ENCODE measurements around the gene ADGB.
"Not testable (repeated sequence)": the region's sequence is repeated elsewhere in the genome, so short reads cannot be mapped to it uniquely, and the experiment has no call there.

The ADGB gene

DNA sequence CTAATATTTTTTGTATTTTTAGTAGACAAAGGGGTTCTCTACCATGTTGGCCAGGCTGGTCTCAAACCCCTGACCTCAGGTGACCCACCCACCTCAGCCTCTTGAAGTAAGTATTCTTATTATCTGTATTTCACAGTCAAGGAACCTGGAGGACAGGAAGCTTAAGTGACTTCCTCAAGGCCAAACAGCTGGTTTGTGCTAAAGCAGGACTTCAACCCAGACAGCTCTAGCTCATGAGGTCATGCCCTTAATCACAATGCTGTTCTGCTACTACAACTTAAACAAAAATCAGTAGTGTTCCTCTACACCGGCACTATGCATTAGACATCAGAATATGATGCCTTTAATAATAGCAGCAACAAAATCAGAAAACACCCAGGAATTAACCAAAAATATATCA is 168.9 kb downstream of the ADGB start:
- DNase-seq (ENCODE audit: low read depth, low spot score) = no peak

DNA sequence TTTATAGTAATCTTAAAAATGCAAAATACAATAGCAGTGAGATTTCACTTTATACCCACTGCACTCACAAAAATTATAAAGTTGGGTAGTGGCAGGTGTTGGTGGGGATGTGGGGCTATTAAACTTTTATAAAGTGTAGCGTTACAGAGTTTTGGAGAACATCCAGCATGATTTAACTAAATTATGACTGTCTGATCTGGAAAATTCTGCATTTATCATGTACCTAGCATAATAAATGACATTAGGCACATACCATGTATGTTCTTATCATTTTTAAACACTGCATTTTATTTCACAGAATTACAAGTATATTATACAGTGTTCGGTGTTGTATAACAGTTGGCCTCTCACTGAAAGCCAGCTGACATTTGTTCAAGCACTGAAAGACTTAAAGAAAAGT is 169.9 kb downstream of the ADGB start:
- DNase-seq (ENCODE audit: low read depth, low spot score) = no peak

DNA sequence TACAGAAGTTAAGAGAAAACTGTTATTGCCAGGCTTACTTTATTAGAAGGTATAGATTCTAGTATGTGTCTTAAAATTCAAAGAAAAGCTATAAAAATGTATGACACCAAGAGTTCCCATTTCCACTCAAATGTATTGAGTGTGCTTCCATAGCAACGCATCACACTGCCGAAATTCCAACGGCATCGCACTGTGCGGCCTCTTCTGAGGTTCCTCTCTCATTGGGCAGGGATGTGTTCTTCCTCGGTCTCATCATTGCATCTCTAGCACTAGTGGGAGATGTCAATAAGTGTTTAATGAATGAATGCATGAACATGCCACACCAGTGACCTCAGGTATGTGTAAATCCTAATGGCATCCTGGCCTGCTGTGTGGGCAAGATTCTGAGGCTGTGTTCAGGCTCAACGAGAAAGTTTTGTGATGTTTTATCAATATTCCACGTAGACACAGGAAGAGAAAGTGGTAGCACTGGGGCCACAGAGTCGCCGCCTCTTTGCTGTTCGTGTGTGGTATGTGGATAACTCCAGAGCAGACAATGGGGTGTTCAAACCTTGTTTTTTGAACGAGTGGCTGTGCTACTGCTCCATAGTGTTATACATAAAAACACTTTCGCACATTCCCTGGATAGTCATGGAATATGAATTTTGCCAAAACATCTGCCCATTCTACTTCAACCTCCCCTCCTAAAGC is 171.6 kb downstream of the ADGB start:
- DNase-seq (ENCODE audit: low read depth, low spot score) = no peak

DNA sequence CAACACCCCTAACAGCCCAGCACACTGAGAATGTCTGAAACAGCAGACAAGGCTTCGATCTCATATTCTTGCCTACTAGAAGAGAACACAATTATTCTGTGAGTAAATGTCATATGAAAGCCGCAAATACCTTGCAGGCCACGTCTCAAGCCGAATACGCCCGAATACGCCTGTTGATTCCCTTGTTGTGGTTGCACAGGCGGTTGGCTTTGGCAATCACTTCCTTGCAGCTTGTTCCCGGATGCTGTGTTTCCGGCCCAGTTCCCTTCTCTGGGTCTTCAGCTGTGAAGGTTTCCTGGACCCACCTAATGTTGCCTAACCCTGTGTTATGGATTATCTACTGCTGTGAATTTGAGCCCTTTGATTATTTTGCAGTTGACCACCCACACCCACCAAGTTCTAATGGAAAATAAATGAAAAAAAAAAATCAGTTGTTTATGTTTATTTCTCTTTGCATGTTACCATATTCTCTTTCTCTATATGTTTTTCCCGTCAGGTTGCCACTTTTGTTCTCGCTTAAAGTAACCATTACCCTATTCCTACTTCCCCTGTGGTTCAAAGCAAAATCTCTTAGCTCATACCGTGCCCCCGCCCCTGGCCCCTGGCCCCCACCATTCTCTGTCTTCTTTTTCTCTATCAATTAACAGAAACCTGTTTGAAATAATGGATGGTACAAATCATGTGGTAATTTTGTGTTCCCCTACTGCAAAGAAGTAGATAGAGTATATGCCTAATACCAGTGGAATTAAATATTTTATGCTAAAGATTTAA is 172.4 kb downstream of the ADGB start:
- no peak for DNase-seq (ENCODE audit: low read depth, low spot score)

DNA sequence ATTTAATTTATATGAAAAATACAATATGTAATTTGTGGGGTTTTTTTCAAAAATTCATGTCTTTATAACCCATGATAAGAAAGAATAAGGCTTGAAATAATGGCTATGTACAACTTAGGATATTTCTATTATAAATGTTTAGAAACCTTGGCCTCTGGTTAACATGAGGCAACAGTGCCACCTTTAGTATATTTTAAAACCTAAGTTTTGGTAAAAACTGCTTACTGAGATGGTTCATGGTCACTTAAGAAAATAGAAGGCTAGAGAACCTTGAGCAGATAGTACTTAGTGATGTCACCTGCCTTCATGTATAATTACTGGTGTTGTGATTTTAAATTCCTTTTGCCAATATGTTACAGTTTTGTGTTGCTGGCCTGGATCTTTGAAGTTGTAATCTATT is 176.4 kb downstream of the ADGB start:
- no peak for DNase-seq (ENCODE audit: low read depth, low spot score)

DNA sequence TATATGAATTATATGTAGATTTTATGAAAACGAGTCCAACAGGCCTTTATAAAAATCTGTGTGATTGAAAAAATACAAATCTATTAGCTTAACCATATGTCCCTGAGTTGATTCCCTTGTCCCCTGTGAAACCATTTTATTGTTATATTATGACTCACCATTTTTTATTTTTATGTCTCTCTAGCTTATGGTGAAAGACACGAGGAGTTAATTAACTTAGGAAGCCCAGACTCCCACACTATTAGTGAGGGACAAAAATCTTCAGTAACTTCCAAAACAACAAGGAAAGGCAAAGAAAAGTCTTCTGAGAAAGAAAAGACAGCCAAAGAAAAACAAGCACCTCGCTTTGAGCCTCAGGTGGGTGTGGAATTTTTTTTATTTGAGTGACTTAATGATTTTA is 183.1 kb downstream of the ADGB start:
- DNase-seq (ENCODE audit: low read depth, low spot score) = no peak

DNA sequence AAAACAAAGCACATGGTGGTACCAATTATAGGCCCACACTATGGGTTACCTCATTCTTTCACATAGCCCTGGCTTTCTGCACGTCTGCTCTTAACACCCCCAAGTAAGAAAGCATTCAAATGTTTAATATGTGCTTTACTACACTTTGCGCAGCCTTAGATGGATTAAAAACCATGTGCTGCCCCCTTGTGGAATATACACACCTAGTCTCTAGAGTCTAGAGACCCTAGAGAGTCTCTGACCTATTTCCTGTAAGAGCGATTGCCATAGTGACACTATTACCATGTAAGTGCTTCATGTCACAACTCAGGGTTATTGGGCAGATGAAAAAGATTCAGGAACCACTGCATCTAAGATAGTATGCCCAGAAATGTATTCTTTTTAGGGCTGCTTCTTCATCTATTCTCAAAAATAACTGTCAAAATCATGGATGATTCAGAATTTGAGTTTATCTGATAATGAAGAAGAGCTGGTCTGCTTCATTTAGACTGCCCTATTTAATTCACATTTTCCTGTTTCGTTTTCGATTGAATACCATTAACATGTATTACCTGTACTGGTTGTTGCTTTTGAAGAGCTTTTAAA is 186.3 kb downstream of the ADGB start:
- DNase-seq (ENCODE audit: low read depth, low spot score) = no peak

DNA sequence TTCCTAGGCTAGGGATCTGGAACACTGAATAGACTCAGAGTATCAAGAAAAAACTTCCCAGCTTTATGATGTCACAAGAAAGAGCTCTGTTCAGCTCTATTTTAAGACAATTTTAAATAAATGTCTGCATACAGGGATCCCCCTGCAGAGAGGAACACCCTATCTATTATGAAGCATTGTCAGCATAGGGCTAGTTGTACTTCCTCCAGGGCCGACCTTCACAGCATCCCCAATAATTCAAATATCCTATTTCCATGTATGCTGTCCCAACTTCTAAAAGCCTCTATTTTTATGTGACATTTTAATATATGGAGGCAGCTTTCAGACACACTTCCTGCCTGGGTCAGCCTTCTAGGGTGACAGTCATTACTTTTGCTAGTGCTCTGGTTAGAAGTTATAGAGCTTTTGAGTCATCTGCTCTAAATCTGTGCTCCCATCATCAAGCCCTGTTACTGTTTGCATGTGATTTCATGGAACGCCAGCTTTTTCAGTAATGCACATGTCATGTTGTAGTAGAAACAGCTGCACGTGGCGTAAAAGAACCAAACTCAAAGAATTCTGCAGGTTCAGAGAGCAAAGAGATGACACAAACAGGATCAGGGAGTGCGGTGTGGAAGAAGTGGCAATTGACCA is 189.2 kb downstream of the ADGB start:
- no peak for DNase-seq (ENCODE audit: low read depth, low spot score)

DNA sequence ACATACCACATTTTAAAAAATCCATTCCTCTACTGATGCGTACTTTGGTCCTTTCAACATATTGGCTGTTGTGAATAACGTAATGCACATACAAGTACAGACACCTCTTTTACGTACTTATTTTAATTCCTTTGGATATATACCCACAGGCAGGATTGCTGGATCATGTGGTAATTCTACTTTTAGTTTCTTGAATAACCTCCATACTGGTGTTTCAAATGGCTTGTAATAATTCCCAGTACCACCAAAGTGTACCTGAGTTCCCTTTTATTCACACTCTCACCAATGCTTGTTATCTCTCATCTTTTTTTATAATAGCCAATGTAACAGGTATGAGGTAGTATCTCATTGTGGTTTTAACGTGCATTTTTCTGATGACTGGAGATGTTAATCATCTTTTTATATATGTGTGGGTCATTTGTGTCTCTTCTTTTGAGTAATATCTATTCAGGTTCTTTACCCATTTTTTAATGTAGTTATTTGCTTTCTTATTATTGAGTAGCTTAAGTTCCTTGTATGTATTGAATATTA is 191.9 kb downstream of the ADGB start:
- DNase-seq (ENCODE audit: low read depth, low spot score) = no peak

DNA sequence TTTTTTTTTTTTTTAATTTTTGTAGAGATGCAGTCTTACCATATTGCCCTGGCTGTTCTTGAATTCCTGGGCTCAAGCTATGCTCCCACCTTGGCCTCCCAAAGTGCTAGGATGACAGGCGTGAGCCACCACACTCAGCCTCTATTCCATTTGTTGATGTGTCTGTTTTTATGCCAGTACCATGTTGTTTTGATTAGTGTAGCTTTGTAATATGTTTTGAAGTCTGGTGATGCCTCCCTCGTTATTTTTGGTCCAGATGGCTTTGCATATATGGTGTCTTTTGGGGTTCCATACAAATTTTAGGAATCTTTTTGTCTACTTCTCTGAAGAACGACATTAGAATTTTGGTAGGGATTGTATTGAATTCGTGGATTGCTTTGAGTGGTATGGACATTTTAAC is 193.2 kb downstream of the ADGB start:
- DNase-seq (ENCODE audit: low read depth, low spot score) = no peak

DNA sequence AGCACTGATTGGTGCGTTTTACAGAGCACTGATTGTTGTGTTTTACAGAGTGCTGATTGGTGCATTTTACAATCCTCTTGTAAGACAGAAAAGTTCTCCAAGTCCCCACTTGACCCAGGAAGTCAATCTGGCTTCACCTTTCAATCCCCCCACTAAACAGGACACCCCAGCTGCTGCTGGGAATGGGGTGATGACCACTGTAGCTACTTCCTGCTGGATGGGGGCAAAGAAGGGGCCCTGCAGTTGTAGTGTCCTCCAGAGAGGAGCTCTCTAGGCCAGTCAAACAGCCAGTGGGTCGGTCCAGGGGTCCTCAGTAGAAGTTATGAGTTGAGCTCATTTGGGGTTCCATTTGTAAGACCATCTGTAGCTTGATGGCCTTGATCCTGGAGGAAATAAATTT is 194.4 kb downstream of the ADGB start:
- not testable (repeated sequence) for DNase-seq (ENCODE audit: low read depth, low spot score)

DNA sequence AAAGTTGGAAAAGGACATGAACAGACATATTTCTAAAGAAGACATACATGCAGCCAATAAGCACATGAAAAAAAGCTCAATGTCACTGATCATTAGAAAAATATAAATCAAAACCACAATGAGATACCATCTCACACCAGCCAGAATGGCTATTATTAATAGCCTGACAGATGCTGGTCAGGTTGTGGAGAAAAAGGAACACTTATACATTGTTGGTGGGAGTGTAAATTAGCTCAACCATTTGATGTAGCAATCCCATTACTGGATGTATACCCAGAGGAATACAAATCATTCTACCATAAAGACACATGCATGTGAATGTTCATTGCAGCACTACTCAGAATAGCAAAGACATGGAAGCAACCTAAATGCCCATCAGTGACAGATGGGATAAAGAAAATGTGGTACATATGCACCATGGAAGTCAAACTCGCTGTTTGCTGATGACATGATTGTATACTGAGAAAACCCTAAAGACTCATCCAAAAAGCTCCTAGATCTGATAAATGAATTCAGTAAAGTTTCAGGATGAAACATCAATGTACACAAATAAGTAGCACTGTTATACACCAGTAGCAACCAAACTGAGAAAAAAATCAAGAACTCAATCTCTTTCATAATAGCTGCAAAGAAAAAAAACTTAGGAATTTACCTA is 196.8 kb downstream of the ADGB start:
- no peak for DNase-seq (ENCODE audit: low read depth, low spot score)

DNA sequence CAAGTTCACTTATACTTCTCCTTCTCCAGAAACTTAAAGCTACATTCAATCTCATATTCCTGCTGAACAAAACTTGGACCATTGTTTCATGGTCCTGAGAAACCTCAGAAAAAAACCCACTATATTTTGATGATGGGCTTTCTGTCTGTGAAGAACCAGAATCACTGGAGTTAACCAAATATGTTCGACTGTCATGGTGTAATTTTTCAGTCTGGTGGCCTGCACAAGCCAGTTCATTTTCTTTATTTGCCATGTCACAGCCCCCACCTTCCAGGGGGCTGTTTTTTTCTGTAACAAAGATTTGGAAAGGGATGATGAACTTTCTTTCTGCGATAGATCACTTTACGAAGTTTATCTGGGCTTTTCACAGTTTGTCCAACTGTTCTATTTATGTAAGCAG is 204.4 kb downstream of the ADGB start:
- DNase-seq (ENCODE audit: low read depth, low spot score) = not testable (repeated sequence)

DNA sequence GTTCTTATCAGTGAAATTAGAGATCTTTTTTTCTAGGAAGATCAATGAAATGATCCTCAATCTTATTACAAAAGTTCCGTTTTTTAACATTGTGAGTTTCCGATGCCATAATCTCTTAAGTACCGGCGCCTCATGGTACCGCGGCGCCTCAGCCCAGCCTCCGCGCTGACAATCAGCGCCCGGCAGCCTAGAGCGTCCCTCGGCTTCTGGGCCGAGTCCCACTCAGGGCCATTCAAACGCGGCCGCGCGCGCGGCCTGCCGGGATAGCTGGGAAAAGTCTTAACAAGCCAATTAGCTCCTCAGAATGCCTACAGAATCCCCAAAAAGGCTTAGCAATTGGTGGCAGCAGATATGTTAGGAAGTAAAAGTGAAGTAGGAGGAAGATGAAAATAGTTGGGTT is 204.8 kb downstream of the ADGB start:
- DNase-seq (ENCODE audit: low read depth, low spot score) = no peak

DNA sequence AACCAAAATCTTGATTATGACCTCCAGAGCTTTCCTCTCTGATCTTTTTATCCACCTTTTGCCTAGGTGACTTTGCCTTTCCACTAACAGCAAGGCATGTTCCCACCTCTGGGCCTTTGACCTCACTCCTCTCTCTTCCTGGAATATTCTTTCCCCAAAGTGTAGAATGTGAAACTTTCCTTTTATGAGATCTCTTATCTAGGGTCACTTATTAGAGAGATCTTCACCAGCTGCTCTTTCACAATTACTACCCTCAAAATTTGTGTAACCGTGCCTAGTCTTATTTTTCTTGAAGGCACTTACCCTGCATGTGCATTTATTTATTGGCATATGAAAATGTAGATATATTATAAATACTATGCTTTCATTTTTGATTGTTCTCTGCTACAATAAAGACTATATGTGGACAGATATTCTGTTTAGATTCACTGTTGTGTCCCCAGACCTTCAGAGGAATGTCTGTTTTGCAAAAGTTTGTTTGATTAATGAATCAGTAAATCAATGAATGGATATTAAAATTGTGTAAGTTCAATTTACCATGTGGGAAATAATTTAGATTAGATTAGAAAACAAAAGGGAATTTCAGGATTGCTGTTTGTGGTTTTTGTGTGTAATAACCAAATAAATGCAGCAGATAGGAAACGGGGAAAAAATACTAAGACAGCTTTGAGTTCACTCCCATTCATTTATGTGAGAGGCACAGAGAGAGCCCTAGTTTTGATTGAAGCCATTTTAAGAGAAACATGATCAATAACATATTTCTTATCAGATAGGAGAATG is 207.0 kb downstream of the ADGB start:
- DNase-seq (ENCODE audit: low read depth, low spot score) = no peak

DNA sequence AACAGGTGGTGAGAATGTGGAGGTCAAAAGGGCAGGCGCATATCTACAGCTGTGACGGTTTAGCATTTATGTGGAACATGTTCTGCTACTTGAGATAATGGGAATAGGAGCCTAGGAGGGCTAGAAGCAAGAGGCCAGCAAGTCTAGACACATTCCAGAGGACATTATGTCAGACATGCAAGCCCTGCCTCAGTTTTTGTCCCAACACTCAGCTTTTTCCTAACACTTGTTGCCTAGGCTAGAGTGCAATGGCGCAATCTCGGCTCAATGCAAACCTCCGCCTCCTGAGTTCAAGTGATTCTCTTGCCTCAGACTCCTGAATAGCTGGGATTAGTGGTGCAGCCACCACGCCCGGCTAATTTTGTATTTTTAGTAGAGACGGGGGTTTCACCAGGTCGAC is 210.2 kb downstream of the ADGB start:
- not testable (repeated sequence) for DNase-seq (ENCODE audit: low read depth, low spot score)

DNA sequence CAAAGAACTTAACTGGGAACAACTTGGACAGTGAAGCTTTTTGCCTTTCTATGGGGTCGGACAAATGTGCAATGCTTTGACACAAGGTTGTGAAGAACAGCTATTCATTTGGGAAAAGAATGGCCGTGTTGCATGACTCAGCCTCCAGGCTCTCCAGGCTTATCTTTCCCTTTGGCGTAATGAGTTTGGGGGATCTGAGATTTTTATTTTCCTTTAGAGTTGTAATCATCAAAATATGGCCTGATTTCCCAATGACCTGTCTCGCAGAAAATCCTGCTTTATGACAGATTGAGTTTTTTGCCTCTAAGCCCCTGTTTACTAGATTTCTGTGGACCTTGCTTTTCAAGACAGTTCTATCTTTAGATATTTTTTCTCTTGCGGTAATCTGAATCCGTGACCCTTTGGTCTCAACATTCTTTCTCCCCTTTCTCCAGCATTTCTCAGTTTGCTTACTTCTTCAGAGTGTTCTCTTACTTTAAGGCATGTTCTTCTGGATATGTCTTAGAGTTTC is 214.1 kb downstream of the ADGB start:
- DNase-seq (ENCODE audit: low read depth, low spot score) = not testable (repeated sequence)

DNA sequence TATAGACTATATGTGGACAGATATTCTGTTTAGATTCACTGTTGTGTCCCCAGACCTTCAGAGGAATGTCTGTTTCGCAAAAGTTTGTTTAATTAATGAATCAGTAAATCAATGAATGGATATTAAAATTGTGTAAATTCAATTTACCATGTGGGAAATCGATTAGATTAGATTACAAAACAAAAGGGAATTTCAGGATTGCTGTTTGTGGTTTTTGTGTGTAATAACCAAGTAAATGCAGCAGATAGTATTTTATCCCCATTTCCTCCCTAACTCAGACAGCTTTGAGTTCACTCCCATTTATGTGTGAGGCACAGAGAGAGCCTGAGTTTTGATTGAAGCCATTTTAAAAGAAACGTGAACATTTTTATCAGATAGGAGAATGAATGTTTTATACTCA is 214.8 kb downstream of the ADGB start:
- no peak for DNase-seq (ENCODE audit: low read depth, low spot score)

DNA sequence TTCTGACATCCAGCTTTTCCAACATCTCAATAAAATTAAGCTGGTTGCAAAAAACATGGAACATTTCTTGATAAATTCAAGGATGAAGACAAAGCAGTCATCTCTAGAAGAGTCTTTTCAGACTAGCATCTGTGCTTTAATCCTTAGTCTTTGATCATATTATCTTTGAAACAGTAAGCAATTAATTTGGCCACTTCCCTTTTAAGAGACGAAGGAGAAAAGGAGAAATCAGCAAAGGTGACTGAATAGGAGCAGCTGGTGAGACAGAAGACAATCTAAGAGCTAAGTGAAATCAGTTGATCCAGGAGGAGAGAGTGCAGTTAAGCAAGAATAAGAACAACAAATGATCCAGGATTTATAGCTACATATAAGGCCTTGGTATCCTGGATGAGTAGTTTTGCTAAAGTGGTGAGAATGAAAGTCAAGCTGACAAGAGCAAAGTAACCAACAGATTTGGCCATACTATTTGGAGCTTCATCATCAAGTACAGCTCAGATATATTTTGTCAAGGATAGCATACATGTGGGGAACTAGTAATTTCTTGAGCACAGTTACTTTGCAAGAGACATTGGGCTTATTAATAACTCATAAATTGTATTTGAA is 215.5 kb downstream of the ADGB start:
- no peak for DNase-seq (ENCODE audit: low read depth, low spot score)

Data from iPS DF 19.7 (cell line).